WERI-Rb-1 (cell line): Measurements from ENCODE around the gene TFAM.
A peak's percentile ranks its signal among the peaks of the same experiment; 100 is the strongest.
"Not testable (repeated sequence)": the region's sequence is repeated elsewhere in the genome, so short reads cannot be mapped to it uniquely, and the experiment has no call there.

ENCODE experiments used
- DNase-seq: peaks from one replicate; pipeline ENCODE4 v3.0.0-alpha.2; 2020
- H3K27ac ChIP-seq: fragments of 250-450 bp; sonication (Bioruptor Pico); 2 replicates; pipeline ENCODE4 v1.5.1; 2020; ENCODE audit warnings: mild to moderate bottlenecking, moderate library complexity
- H3K27me3 ChIP-seq: fragments of 250-450 bp; sonication (Bioruptor Pico); 2 replicates; pipeline ENCODE4 v1.5.1; 2021; ENCODE audit warnings: mild to moderate bottlenecking, low read depth, moderate library complexity; ENCODE audit not compliant: insufficient read depth, severe bottlenecking
- H3K36me3 ChIP-seq: fragments of 250-450 bp; sonication (Bioruptor Pico); 2 replicates; pipeline ENCODE4 v1.5.1; 2020; ENCODE audit warnings: mild to moderate bottlenecking, moderate library complexity
- H3K4me3 ChIP-seq: 2 replicates; pipeline ENCODE4 v1.5.1; 2011; ENCODE audit warnings: low read depth, mild to moderate bottlenecking, control low read depth, low read length
- H3K9me3 ChIP-seq: fragments of 250-450 bp; sonication (Bioruptor Pico); 2 replicates; pipeline ENCODE4 v1.5.1; 2021; ENCODE audit warnings: mild to moderate bottlenecking, moderate library complexity; ENCODE audit not compliant: severe bottlenecking
- CTCF ChIP-seq: IDR thresholded peaks from 2 replicates; pipeline ENCODE4 v1.5.1; 2011; ENCODE audit warnings: low read depth, mild to moderate bottlenecking, control low read depth, inconsistent platforms, low read length

TFAM gene

GRCh38 chr10:58409956-58410610, 24.9 kb downstream of the TFAM start:
- Histone ChIP-seq H3K36me3 (no peaks in the 10 kb centered on the region), H3K27ac (no peak overlapping the region), H3K4me3 (no peak overlapping the region), H3K9me3 (no peaks in the 10 kb centered on the region), H3K27me3 (no peaks in the 10 kb centered on the region)
- DNase-seq = no peak
- no peak for TF ChIP-seq CTCF

- Histone ChIP-seq H3K9me3 (no peaks in the 10 kb centered on the region), H3K4me3 (no peak overlapping the region), H3K27me3 (no peaks in the 10 kb centered on the region), H3K36me3 (no peaks in the 10 kb centered on the region), H3K27ac (no peak overlapping the region)
- TF ChIP-seq CTCF = peak; percentile 26; the same call in 1 of the 2 replicates
- DNase-seq = peak; percentile 10
These were observed 27.3 kb downstream of the TFAM start for GRCh38 chr10:58412502-58412961.

GRCh38 chr10:58414270-58415041, 29.2 kb downstream of the TFAM start:
- no peak for TF ChIP-seq CTCF
- H3K27me3 ChIP-seq = no peaks in the 10 kb centered on the region
- peaks cover 3% of the 10 kb centered on the region for H3K9me3 ChIP-seq
- H3K27ac ChIP-seq = no peak overlapping the region
- H3K4me3 ChIP-seq = no peak overlapping the region
- H3K36me3 ChIP-seq = no peaks in the 10 kb centered on the region
- DNase-seq = no peak

GRCh38 chr10:58415757-58416156, 30.5 kb downstream of the TFAM start:
- TF ChIP-seq CTCF = no peak
- Histone ChIP-seq H3K36me3 (no peaks in the 10 kb centered on the region), H3K9me3 (peaks cover 3% of the 10 kb centered on the region), H3K27me3 (no peaks in the 10 kb centered on the region), H3K4me3 (no peak overlapping the region), H3K27ac (no peak overlapping the region)
- no peak for DNase-seq

GRCh38 chr10:58417902-58418301, 32.7 kb downstream of the TFAM start:
- not testable (repeated sequence) for H3K27me3 ChIP-seq, H3K36me3 ChIP-seq, DNase-seq, H3K4me3 ChIP-seq, H3K9me3 ChIP-seq, H3K27ac ChIP-seq

GRCh38 chr10:58424176-58424575, 39.0 kb downstream of the TFAM start:
- Histone ChIP-seq H3K27me3 (no peaks in the 10 kb centered on the region), H3K27ac (no peak overlapping the region), H3K9me3 (peaks cover 6% of the 10 kb centered on the region), H3K4me3 (no peak overlapping the region), H3K36me3 (no peaks in the 10 kb centered on the region)
- no peak for TF ChIP-seq CTCF
- no peak for DNase-seq

- H3K4me3 ChIP-seq, H3K9me3 ChIP-seq, H3K27ac ChIP-seq, H3K36me3 ChIP-seq, DNase-seq, H3K27me3 ChIP-seq: not testable (repeated sequence)
These were observed 43.2 kb downstream of the TFAM start for GRCh38 chr10:58428436-58428835.
